Measurements from ENCODE around the gene NUDT8. TPM values are rescaled to one million over a fixed set of nuclear protein-coding genes. Genes with fewer than 3 reads are reported as not detected.
"Not testable (repeated sequence)": the region's sequence is repeated elsewhere in the genome, so short reads cannot be mapped to it uniquely, and the experiment has no call there.

Gene NUDT8
- total and polyA plus RNA-seq, 9 of the 15 experiments (the other 6 are each of a cell fraction or from before 2014, with no cell fraction given), result 0.23 to 27.8 (median 5.0) TPM

DNA sequence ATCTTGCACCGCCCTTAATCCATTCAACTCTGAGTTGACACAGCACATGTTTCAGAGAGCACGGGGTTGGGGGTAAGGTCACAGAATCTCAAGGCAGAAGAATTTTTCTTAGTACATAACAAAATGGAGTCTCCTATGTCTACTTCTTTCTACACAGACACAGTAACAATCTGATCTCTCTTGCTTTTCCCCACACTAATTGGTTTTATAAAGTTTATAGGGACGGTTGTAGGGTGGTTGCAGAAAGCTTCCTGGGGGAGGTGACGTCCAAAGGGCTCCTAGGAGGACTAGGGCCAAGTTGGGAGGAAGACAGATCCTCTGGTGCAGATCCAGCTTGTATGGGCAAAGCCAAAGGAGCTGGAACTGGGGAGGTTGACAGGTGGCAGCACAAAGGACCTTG is 25.6 kb downstream of the NUDT8 start (continued):
- TF ChIP-seq, protein P1, sequence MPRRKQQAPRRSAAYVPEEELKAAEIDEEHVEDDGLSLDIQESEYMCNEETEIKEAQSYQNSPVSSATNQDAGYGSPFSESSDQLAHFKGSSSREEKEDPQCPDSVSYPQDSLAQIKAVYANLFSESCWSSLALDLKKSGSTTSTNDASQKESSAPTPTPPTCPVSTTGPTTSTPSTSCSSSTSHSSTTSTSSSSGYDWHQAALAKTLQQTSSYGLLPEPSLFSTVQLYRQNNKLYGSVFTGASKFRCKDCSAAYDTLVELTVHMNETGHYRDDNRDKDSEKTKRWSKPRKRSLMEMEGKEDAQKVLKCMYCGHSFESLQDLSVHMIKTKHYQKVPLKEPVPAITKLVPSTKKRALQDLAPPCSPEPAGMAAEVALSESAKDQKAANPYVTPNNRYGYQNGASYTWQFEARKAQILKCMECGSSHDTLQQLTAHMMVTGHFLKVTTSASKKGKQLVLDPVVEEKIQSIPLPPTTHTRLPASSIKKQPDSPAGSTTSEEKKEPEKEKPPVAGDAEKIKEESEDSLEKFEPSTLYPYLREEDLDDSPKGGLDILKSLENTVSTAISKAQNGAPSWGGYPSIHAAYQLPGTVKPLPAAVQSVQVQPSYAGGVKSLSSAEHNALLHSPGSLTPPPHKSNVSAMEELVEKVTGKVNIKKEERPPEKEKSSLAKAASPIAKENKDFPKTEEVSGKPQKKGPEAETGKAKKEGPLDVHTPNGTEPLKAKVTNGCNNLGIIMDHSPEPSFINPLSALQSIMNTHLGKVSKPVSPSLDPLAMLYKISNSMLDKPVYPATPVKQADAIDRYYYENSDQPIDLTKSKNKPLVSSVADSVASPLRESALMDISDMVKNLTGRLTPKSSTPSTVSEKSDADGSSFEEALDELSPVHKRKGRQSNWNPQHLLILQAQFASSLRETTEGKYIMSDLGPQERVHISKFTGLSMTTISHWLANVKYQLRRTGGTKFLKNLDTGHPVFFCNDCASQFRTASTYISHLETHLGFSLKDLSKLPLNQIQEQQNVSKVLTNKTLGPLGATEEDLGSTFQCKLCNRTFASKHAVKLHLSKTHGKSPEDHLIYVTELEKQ (CRISPR knock-in tag; IDR thresholded peaks at IDR 0.05), result peak; percentile 62; the same call in 1 of the 2 replicates
- peak; percentile 87 for TF ChIP-seq ZNF583 (CRISPR knock-in tag; IDR thresholded peaks at IDR 0.05)
- TF ChIP-seq KLF6 (CRISPR knock-in tag; IDR thresholded peaks at IDR 0.05; ENCODE audit: borderline replicate concordance), result peak; percentile 80; the same call in 1 of the 2 replicates
- TF ChIP-seq, protein P2, sequence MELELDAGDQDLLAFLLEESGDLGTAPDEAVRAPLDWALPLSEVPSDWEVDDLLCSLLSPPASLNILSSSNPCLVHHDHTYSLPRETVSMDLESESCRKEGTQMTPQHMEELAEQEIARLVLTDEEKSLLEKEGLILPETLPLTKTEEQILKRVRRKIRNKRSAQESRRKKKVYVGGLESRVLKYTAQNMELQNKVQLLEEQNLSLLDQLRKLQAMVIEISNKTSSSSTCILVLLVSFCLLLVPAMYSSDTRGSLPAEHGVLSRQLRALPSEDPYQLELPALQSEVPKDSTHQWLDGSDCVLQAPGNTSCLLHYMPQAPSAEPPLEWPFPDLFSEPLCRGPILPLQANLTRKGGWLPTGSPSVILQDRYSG (tag; conservative IDR thresholded peaks at IDR 0.05; ENCODE audit: low read depth), result peak; percentile 94
- TF ChIP-seq MECOM (CRISPR knock-in tag; IDR thresholded peaks at IDR 0.05), result peak; percentile 77; the same call in 1 of the 2 replicates
- peak; percentile 93 for TF ChIP-seq DMBX1 (CRISPR knock-in tag; IDR thresholded peaks at IDR 0.05; ENCODE audit: borderline replicate concordance)
- TF ChIP-seq TAF7 (tag; IDR thresholded peaks at IDR 0.05), result 0 out of 2 replicates have a peak, but pooled peaks have one; percentile 45
- peak; percentile 76; the same call in 1 of the 2 replicates for TF ChIP-seq PTRF (tag; IDR thresholded peaks at IDR 0.05)
- TF ChIP-seq ZNF668 (CRISPR knock-in tag; IDR thresholded peaks at IDR 0.05), result peak; percentile 76
- peak; percentile 80; the same call in 1 of the 2 replicates for TF ChIP-seq ZNF311 (CRISPR knock-in tag; IDR thresholded peaks at IDR 0.05)
- TF ChIP-seq MEF2D (tag; conservative IDR thresholded peaks at IDR 0.05; ENCODE audit: low read depth), result peak; percentile 52
- TF ChIP-seq, protein P3, sequence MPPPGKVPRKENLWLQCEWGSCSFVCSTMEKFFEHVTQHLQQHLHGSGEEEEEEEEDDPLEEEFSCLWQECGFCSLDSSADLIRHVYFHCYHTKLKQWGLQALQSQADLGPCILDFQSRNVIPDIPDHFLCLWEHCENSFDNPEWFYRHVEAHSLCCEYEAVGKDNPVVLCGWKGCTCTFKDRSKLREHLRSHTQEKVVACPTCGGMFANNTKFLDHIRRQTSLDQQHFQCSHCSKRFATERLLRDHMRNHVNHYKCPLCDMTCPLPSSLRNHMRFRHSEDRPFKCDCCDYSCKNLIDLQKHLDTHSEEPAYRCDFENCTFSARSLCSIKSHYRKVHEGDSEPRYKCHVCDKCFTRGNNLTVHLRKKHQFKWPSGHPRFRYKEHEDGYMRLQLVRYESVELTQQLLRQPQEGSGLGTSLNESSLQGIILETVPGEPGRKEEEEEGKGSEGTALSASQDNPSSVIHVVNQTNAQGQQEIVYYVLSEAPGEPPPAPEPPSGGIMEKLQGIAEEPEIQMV (tag; conservative IDR thresholded peaks at IDR 0.05; ENCODE audit: low read depth), result 0 out of 2 replicates have a peak, but pooled peaks have one; percentile 39
- TF ChIP-seq, protein P4, sequence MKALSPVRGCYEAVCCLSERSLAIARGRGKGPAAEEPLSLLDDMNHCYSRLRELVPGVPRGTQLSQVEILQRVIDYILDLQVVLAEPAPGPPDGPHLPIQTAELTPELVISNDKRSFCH (CRISPR knock-in tag; IDR thresholded peaks at IDR 0.05), result not testable (repeated sequence)
- TF ChIP-seq, protein P4 (tag; IDR thresholded peaks at IDR 0.05), result peak; percentile 87
- TF ChIP-seq CXXC5 (CRISPR knock-in tag; IDR thresholded peaks at IDR 0.05), result peak; percentile 84
- TF ChIP-seq PYGO2 (tag; IDR thresholded peaks at IDR 0.05), result peak; percentile 65
- TF ChIP-seq, protein P5, sequence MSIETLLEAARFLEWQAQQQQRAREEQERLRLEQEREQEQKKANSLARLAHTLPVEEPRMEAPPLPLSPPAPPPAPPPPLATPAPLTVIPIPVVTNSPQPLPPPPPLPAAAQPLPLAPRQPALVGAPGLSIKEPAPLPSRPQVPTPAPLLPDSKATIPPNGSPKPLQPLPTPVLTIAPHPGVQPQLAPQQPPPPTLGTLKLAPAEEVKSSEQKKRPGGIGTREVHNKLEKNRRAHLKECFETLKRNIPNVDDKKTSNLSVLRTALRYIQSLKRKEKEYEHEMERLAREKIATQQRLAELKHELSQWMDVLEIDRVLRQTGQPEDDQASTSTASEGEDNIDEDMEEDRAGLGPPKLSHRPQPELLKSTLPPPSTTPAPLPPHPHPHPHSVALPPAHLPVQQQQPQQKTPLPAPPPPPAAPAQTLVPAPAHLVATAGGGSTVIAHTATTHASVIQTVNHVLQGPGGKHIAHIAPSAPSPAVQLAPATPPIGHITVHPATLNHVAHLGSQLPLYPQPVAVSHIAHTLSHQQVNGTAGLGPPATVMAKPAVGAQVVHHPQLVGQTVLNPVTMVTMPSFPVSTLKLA (conservative IDR thresholded peaks at IDR 0.05), result 0 out of 4 replicates have a peak, but pooled peaks of 1 of the 2 experiments have one; percentile 21

All from K562 (cell line).